B cell (primary cell): Measurements from ENCODE around the gene DVL2. TPM values are rescaled to one million over a fixed set of nuclear protein-coding genes. Genes with fewer than 3 reads are reported as not detected.

Experiments
- ATAC-seq: fragments of 200-7000 bp; cut with Tn5 transposase; one replicate; pipeline ENCODE4 v1.10.0; 2021; ENCODE audit warnings: low read depth, mild to moderate bottlenecking, moderate number of reproducible peaks, moderate library complexity
- CTCF ChIA-PET: fragments of 350-600 bp; sonication (Branson Sonifier 250); formaldehyde crosslinking; loops from one replicate; lab custom pipeline; 2021; ENCODE audit warnings: antibody characterized with exemption, inconsistent platforms; lab: Charles Lee
- POLR2A ChIA-PET: fragments of 350-600 bp; sonication (Branson Sonifier 250); formaldehyde crosslinking; loops from one replicate; lab custom pipeline; 2021; ENCODE audit warnings: antibody characterized with exemption; lab: Charles Lee
- DNase-seq: peaks from one replicate; pipeline ENCODE4 v3.0.0; 2013
- H2AFZ ChIP-seq: 2 replicates; pipeline ENCODE4 v1.6.1; 2012; ENCODE audit warnings: mild to moderate bottlenecking, low read depth, low read length; ENCODE audit not compliant: insufficient read depth, poor library complexity, severe bottlenecking
- H3K27ac ChIP-seq, 2 donors: 1 replicate in 1 of 2; 2 replicates in 1 of 2; pipeline ENCODE4 v1.5.1; 2012 to 2013; ENCODE audit warnings: low read length in 2 of 2, mild to moderate bottlenecking in 2 of 2, moderate library complexity in 1 of 2
- H3K27me3 ChIP-seq, 4 experiments: fragments of 200-600 bp in 1 of 4; sonication (generic) in 1 of 4; replicated peaks in 1 of 4; 1 replicate in 2 of 4; 2 replicates in 2 of 4; pipeline versions ENCODE4 v1.6.1 to v1.7.0; 2013 to 2016; ENCODE audit warnings: low read length in 3 of 4, mild to moderate bottlenecking in 2 of 4, mixed read lengths in 1 of 4, moderate library complexity in 1 of 4; ENCODE audit not compliant: insufficient read depth in 4 of 4, control insufficient read depth in 3 of 4; ENCODE audit errors: control extremely low read depth in 1 of 4
- H3K36me3 ChIP-seq, 2 experiments: replicated peaks in 1 of 2; 1 replicate in 1 of 2; 2 replicates in 1 of 2; pipeline versions ENCODE4 v1.6.1 to v1.7.1; 2013; ENCODE audit warnings: low read length in 1 of 2; ENCODE audit not compliant: insufficient read depth in 2 of 2, control insufficient read depth in 1 of 2; ENCODE audit errors: control extremely low read depth in 1 of 2, extremely low read depth in 1 of 2
- H3K4me1 ChIP-seq, 2 donors: fragments of 200-600 bp in 1 of 2; sonication (generic) in 1 of 2; 1 replicate in 1 of 2; 2 replicates in 1 of 2; pipeline versions ENCODE4 v1.5.1 to v1.6.1; 2013 to 2017; ENCODE audit warnings: low read length in 2 of 2; ENCODE audit not compliant: control insufficient read depth in 2 of 2, insufficient read depth in 2 of 2
- H3K4me2 ChIP-seq: replicated peaks from 2 replicates; pipeline ENCODE3; 2012; ENCODE audit warnings: mild to moderate bottlenecking, low read depth, low read length; ENCODE audit not compliant: poor library complexity, severe bottlenecking
- H3K4me3 ChIP-seq, 5 experiments: fragments of 200-600 bp in 1 of 5; sonication (generic) in 1 of 5; 1 replicate in 3 of 5; 2 replicates in 2 of 5; pipeline versions ENCODE4 v1.5.1 to v1.7.0; 2011 to 2016; ENCODE audit warnings: low read length in 4 of 5, mild to moderate bottlenecking in 4 of 5, low read depth in 2 of 5, control low read depth in 1 of 5, moderate library complexity in 1 of 5; ENCODE audit not compliant: insufficient read depth in 1 of 5; ENCODE audit errors: control extremely low read depth in 1 of 5, extremely low read depth in 1 of 5
- H3K79me2 ChIP-seq: fragments of 200-600 bp; sonication (generic); one replicate; pipeline ENCODE4 v1.6.0; 2016; ENCODE audit warnings: low read length; ENCODE audit not compliant: control insufficient read depth, insufficient read depth
- H3K9ac ChIP-seq: fragments of 200-600 bp; sonication (generic); 2 replicates; pipeline ENCODE4 v1.6.1; 2017; ENCODE audit warnings: mild to moderate bottlenecking, low read length, moderate library complexity
- H3K9me3 ChIP-seq, 3 donors: one replicate each; pipeline versions ENCODE4 v1.6.1 to v1.7.1; 2013; ENCODE audit warnings: low read length in 2 of 3; ENCODE audit not compliant: control insufficient read depth in 2 of 3, insufficient read depth in 1 of 3; ENCODE audit errors: control extremely low read depth in 1 of 3
- H4K20me1 ChIP-seq: 2 replicates; pipeline ENCODE4 v1.6.0; 2012; ENCODE audit warnings: mild to moderate bottlenecking, low read length; ENCODE audit not compliant: insufficient read depth, control insufficient read depth, poor library complexity, severe bottlenecking
- H3K27ac Mint-ChIP-seq: one replicate; pipeline ENCODE4 v1.8.0; 2021; ENCODE audit warnings: mixed read lengths
- H3K27me3 Mint-ChIP-seq: one replicate; pipeline ENCODE4 v1.8.0; 2021; ENCODE audit warnings: mixed read lengths
- H3K4me1 Mint-ChIP-seq: one replicate; pipeline ENCODE4 v1.8.0; 2021; ENCODE audit warnings: mixed read lengths
- H3K4me3 Mint-ChIP-seq: one replicate; pipeline ENCODE4 v1.8.0; 2021; ENCODE audit warnings: mixed read lengths
- H3K9me3 Mint-ChIP-seq: one replicate; pipeline ENCODE4 v1.8.0; 2022; ENCODE audit warnings: mixed read lengths; ENCODE audit not compliant: insufficient read depth
- CTCF ChIP-seq: fragments of 200-600 bp; IDR thresholded peaks from one replicate; pipeline ENCODE4 v1.8.0; 2022; ENCODE audit warnings: antibody characterized with exemption, mild to moderate bottlenecking
- EZH2 ChIP-seq: IDR thresholded peaks from 2 replicates; pipeline ENCODE4 v1.6.1; 2012; ENCODE audit warnings: borderline replicate concordance, low read depth, mild to moderate bottlenecking, moderate library complexity, low read length; ENCODE audit not compliant: insufficient read depth, poor library complexity, severe bottlenecking
- WGBS: methylation state at CpG from one replicate; pipeline ENCODE4 v1.1.5; 2013; ENCODE audit warnings: missing lambda C conversion rate; ENCODE audit not compliant: insufficient coverage; 5-methylcytosine and 5-hydroxymethylcytosine counted together
- intact Hi-C: fragments of 100-400 bp; cut with micrococcal nuclease; formaldehyde crosslinking; loops from one replicate; pipeline ENCODE4 v1.10.0; 2022
- polyA plus RNA-seq: library from polyadenylated mRNA; depleted of rRNA; stranded (reverse); fragments of >200 nt; gene quantifications from 2 replicates; pipeline ENCODE4 v1.2.3, GENCODE V29; 2012
- total RNA-seq, 2 donors: library from RNA; stranded (reverse); fragments of 120-200 nt in 1 of 2; gene quantifications; 1 replicate in 1 of 2; 2 replicates in 1 of 2; pipeline versions ENCODE4 v1.2.3 to v1.2.4, GENCODE V29; 2013 to 2022

The DVL2 gene
- total and polyA plus RNA-seq, 2 donors (not counting 1 experiment from before 2014, with no cell fraction given) = 22.5 to 104 TPM

DNA sequence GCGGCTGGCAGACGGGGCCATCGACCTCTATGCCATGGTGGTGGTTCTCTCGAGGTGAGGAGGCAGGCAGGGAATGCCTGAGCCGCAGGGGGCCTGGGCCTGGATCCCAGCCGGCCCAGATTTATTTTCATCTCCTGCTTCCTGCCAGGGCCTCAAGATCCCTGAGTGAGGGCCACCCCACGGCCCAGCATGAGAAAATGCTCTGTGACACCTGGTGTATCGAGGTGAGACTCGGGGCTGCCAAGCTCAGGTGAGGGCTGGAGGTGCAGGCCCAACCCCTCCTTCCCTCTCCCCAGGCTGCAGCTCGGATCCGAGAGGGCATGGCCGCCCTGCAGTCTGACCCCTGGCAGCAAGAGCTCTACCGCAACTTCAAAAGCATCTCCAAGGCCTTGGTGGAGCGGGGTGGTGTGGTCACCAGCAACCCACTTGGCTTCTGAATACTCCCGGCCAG, 9.6 kb downstream of the DVL2 start:
- WGBS = 95% methylated on average over 14 of the region's 15 CpGs
- POLR2A ChIA-PET = interaction anchor here (1.1 kb wide), 1 partner anchor 10 kb away, joined by 4 read pairs; the partner anchor contains the start of gene DVL2
- CTCF ChIA-PET = no interaction called here

DNA sequence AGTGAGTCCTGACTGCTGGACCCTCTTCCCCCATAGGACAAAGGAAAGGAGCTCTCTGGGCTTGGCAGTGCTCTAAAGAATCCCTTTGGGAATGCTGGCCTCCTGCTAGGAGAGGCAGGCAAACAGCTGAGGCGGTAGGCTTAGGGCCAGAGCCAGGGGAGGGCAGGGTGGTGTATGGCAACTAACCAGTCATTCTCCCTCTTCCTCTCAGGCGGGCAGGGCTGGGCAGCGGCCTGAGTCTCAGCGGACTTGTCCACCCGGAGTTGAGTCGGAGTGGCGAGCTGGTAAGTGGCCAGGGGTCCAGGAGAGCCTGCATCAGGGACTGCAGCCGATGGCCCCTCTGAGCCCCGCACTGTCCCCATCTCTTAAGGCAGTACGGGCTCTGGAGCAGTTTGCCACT, 10.2 kb downstream of the DVL2 start:
- CTCF ChIA-PET = no interaction called here
- Histone ChIP-seq H3K4me1 (peaks cover 12 to 19% of the 10 kb centered on the region in 2 donors), H3K27ac (no peak overlapping the region), H3K4me2 (no peak overlapping the region), H3K36me3 (peaks cover 0 to 62% of the 10 kb centered on the region in 2 experiments), H2AFZ (no peak overlapping the region), H3K9me3 (no peaks in the 10 kb centered on the region), H3K27me3 (no peaks in the 10 kb centered on the region), H3K79me2 (peaks cover 2% of the 10 kb centered on the region), H3K9ac (no peak overlapping the region), H3K4me3 (no peak overlapping the region), H4K20me1 (no peaks in the 10 kb centered on the region)
- Mint-ChIP-seq H3K27me3 (no peaks in the 10 kb centered on the region), H3K4me1 (peaks cover 20% of the 10 kb centered on the region), H3K9me3 (no peaks in the 10 kb centered on the region), H3K27ac (no peak overlapping the region), H3K4me3 (no peak overlapping the region)
- no peak for TF ChIP-seq EZH2
- TF ChIP-seq CTCF = no peak
- 97% methylated on average over 7 of the region's 10 CpGs for WGBS
- DNase-seq (no peak), ATAC-seq (no peak)
- intact Hi-C loops = no loop called here
- POLR2A ChIA-PET = interaction anchor here (0.5 to 1.1 kb wide), 2 partner anchors 10 to 14 kb away, joined by 3 to 4 read pairs; partner anchors contain the start of gene DVL2

More for the DNA sequence above, 9.6 kb downstream of the DVL2 start:
- ATAC-seq (no peak), DNase-seq (no peak)
- H3K4me2 ChIP-seq = no peak overlapping the region
- TF ChIP-seq EZH2 (no peak), CTCF (no peak)
- no peaks in the 10 kb centered on the region for H3K79me2 ChIP-seq
- no peak overlapping the region for H3K4me3 Mint-ChIP-seq
- intact Hi-C loops = no loop called here
- peaks cover 0 to 68% of the 10 kb centered on the region in 2 experiments for H3K36me3 ChIP-seq
- peaks cover 14% of the 10 kb centered on the region for H3K4me1 Mint-ChIP-seq
- no peak overlapping the region for H2AFZ ChIP-seq
- peaks cover 7 to 13% of the 10 kb centered on the region in 2 donors for H3K4me1 ChIP-seq
- no peaks in the 10 kb centered on the region for H4K20me1 ChIP-seq
- no peaks in the 10 kb centered on the region for H3K9me3 Mint-ChIP-seq
- H3K9ac ChIP-seq = no peak overlapping the region
- H3K27me3 ChIP-seq = no peaks in the 10 kb centered on the region
- no peaks in the 10 kb centered on the region for H3K9me3 ChIP-seq
- H3K27ac ChIP-seq = no peak overlapping the region
- H3K4me3 ChIP-seq = no peak overlapping the region
- H3K27me3 Mint-ChIP-seq = no peaks in the 10 kb centered on the region
- H3K27ac Mint-ChIP-seq = no peak overlapping the region
